IPS DF 4.7 (cell line): ENCODE results near the gene ZDHHC4.

Experiments
- DNase-seq: peaks from one replicate; pipeline ENCODE4 v3.0.0-alpha.2; 2013; ENCODE audit warnings: low spot score; ENCODE audit errors: extremely low read depth

Gene ZDHHC4

GRCh38 chr7:6606866-6607583 is 29.8 kb downstream of the ZDHHC4 start:
- DNase-seq = no peak

- DNase-seq = no peak
These were observed 30.4 kb downstream of the ZDHHC4 start for GRCh38 chr7:6607651-6608051.

GRCh38 chr7:6608081-6608480 is 30.8 kb downstream of the ZDHHC4 start:
- DNase-seq = no peak

- DNase-seq = no peak
These were observed 31.5 kb downstream of the ZDHHC4 start for GRCh38 chr7:6608794-6609193.

GRCh38 chr7:6612819-6613218 is 35.6 kb downstream of the ZDHHC4 start:
- no peak for DNase-seq

DNA sequence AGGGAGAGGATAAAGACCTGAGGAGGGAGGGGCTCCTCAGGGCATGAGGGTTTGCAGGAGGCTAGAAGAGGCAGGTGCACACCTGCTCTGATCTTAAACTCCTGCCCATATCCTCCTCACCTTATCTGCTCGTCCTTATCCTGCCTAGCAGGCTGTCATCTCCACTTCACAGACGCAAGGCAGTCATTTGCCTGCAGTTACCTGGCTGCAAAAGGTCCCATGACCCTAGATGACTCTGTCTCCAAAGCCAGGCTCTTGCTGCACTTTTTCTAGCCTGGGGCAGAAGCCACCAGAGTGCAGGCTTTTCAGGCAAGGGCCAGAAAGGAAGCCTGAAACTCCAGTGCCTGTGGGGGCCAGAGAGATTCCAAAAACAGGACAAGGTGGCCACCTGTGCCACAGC is 36.5 kb downstream of the ZDHHC4 start:
- no peak for DNase-seq

- DNase-seq = no peak
These were observed 37.9 kb downstream of the ZDHHC4 start, which contains the start of gene ZNF853 for GRCh38 chr7:6614953-6615722. Gene ZNF853, plus strand, starts transcription at chr7:6615610. Its CDS starts 565 bp downstream, at chr7:6616175.

DNA sequence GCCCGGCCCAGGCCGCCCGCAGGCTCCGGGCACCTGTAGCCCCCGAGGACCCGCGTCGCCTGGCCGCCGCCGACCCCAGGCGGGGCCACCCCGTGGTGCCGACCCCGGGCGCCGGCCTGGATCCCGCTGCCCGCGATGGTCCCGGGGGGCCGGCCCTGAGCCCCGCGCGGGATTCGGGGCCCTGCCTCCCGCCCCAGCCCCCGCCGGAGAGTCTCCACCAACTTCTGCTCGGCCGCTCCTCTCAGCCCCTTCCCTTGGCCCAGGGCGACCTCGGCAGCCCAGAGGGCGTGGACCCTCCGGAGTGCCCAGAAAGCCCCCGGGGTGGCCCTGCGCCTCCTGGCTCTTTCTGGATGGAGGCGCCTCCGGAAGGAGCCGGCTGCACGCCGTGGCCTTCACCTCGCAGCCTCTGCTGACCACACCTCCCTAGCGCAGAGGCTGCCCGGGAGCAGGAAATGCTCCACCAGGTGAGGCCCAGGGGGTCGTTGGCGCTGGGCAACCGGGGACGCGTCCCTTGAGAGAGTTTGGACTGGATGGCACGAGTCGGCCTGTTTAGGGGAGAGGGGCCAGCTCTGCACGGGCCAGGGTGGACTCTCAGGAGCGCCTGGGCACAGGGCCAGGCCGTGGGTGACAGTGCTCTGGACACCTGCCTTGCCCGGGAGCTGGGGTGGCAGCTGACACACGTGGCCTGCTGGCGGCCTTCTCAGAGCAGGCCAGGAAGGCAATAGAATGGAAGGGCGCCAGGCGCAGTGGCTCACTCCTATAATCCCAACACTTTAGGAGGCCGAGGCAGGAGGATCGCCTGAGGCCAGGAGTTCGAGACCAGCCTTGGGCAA is 38.7 kb downstream of the ZDHHC4 start:
- DNase-seq = no peak

GRCh38 chr7:6616854-6617643 is 39.8 kb downstream of the ZDHHC4 start:
- DNase-seq = no peak

- no peak for DNase-seq
These were observed 41.4 kb downstream of the ZDHHC4 start for GRCh38 chr7:6618621-6619020.

- DNase-seq = no peak
These were observed 42.7 kb downstream of the ZDHHC4 start for GRCh38 chr7:6619961-6620360.

- DNase-seq = no peak
These were observed 44.2 kb downstream of the ZDHHC4 start for GRCh38 chr7:6621195-6622133.

GRCh38 chr7:6622134-6622710 is 45.0 kb downstream of the ZDHHC4 start:
- DNase-seq = no peak

GRCh38 chr7:6623589-6624245 is 46.5 kb downstream of the ZDHHC4 start:
- no peak for DNase-seq

DNA sequence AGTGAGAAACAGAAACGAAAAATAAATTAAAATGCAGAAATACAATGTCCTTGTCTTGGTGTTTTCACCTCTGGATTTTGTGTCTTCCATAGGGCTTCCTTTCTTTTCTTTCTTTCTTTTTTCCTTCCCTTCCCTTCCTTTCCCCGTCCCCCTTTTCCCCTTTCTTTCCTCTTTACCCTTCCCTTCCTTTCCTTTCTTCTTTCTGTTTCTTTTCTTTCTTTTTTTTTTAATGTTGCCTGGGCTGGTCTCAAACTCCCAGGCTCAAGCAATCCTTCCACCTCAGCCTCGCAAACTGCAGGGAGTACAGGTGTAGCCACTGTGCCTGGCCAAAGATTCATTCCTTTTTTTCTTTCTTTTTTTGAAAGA is 47.0 kb downstream of the ZDHHC4 start:
- DNase-seq = no peak

GRCh38 chr7:6628045-6628444 is 50.8 kb downstream of the ZDHHC4 start:
- no peak for DNase-seq

GRCh38 chr7:6630007-6630849 is 53.0 kb downstream of the ZDHHC4 start:
- no peak for DNase-seq

GRCh38 chr7:6631605-6632004 is 54.4 kb downstream of the ZDHHC4 start:
- no peak for DNase-seq
